ENCODE data around the gene SCLT1. TPM values are rescaled to one million over a fixed set of nuclear protein-coding genes. Genes with fewer than 3 reads are reported as not detected.

Gene SCLT1
- total RNA-seq, 1 experiment from 2014 or later, result 14.3 TPM

GRCh38 chr4:128854433-128854832, 238.9 kb downstream of the SCLT1 start:
- ChIA-PET POLR2A (no interaction called here), CTCF (no interaction called here)
- Mint-ChIP-seq H3K27me3 (ENCODE audit: low read depth) (no peaks in the 10 kb centered on the region), H3K9me3 (no peaks in the 10 kb centered on the region), H3K36me3 (peaks cover 97% of the 10 kb centered on the region), H3K27ac (peak overlapping the region; percentile 80), H3K4me1 (peaks cover 17% of the 10 kb centered on the region), H3K4me3 (no peak overlapping the region)
- DNase-seq (ENCODE audit: low spot score), result no peak
- no peak for ATAC-seq
- TF ChIP-seq CREM (CRISPR knock-in tag; IDR thresholded peaks at IDR 0.05) (no peak), GRHL2 (CRISPR knock-in tag; IDR thresholded peaks at IDR 0.05; ENCODE audit: insufficient replicate concordance, severe bottlenecking) (no peak), E2F5 (CRISPR knock-in tag; IDR thresholded peaks at IDR 0.05) (no peak), CBFB (CRISPR knock-in tag; IDR thresholded peaks at IDR 0.05; ENCODE audit: low read depth) (no peak), IRF1 (CRISPR knock-in tag; IDR thresholded peaks at IDR 0.05) (no peak), E2F4 (CRISPR knock-in tag; IDR thresholded peaks at IDR 0.05; ENCODE audit: borderline replicate concordance, low read depth) (no peak), JUN (CRISPR knock-in tag; IDR thresholded peaks at IDR 0.05) (no peak), ELF4 (CRISPR knock-in tag; IDR thresholded peaks at IDR 0.05; ENCODE audit: low read depth) (no peak), SMAD3 (CRISPR knock-in tag; IDR thresholded peaks at IDR 0.05; ENCODE audit: borderline replicate concordance) (no peak), KAT7 (CRISPR knock-in tag; IDR thresholded peaks at IDR 0.05; ENCODE audit: borderline replicate concordance) (no peak), ZNF138 (CRISPR knock-in tag; conservative IDR thresholded peaks at IDR 0.05) (no peak), PREB (CRISPR knock-in tag; IDR thresholded peaks at IDR 0.05; ENCODE audit: borderline replicate concordance) (no peak), SMAD4 (CRISPR knock-in tag; IDR thresholded peaks at IDR 0.05) (no peak), NFATC4 (CRISPR knock-in tag; IDR thresholded peaks at IDR 0.05) (no peak), ZSCAN18 (CRISPR knock-in tag; IDR thresholded peaks at IDR 0.05) (no peak), MLX (CRISPR knock-in tag; IDR thresholded peaks at IDR 0.05) (no peak)

- H3K27ac Mint-ChIP-seq, result peak overlapping the region; percentile 80
- peaks cover 97% of the 10 kb centered on the region for H3K36me3 Mint-ChIP-seq
- no peak for TF ChIP-seq OVOL2 (CRISPR knock-in tag; IDR thresholded peaks at IDR 0.05; ENCODE audit: borderline replicate concordance)
Measured at GRCh38 chr4:128853741-128854140, 239.6 kb downstream of the SCLT1 start.

GRCh38 chr4:128850252-128850651, 243.1 kb downstream of the SCLT1 start:
- DNase-seq (ENCODE audit: low spot score) (no peak), ATAC-seq (no peak)
- peaks cover 6% of the 10 kb centered on the region for H3K4me1 Mint-ChIP-seq
- no peaks in the 10 kb centered on the region for H3K9me3 Mint-ChIP-seq
- peak overlapping the region; percentile 85; the same call in 1 of the 2 replicates for H3K27ac Mint-ChIP-seq
- ChIA-PET CTCF (no interaction called here), POLR2A (interaction anchor here (1.1 kb wide), 1 partner anchor 38 kb away, joined by 4 read pairs; no protein-coding TSS in a partner anchor)
- peaks cover 97% of the 10 kb centered on the region for H3K36me3 Mint-ChIP-seq
- no peak overlapping the region for H3K4me3 Mint-ChIP-seq
- no peaks in the 10 kb centered on the region for H3K27me3 Mint-ChIP-seq (ENCODE audit: low read depth)
- TF ChIP-seq GRHL2 (CRISPR knock-in tag; IDR thresholded peaks at IDR 0.05; ENCODE audit: insufficient replicate concordance, severe bottlenecking) (no peak), NFYB (CRISPR knock-in tag; conservative IDR thresholded peaks at IDR 0.05; ENCODE audit: low read depth) (no peak), ZMAT4 (CRISPR knock-in tag; IDR thresholded peaks at IDR 0.05) (no peak), TEAD1 (CRISPR knock-in tag; IDR thresholded peaks at IDR 0.05) (no peak), ZNF396 (CRISPR knock-in tag; IDR thresholded peaks at IDR 0.05; ENCODE audit: borderline replicate concordance) (no peak), ZNF532 (CRISPR knock-in tag; IDR thresholded peaks at IDR 0.05; ENCODE audit: borderline replicate concordance) (no peak)

More at GRCh38 chr4:128853741-128854140, 239.6 kb downstream of the SCLT1 start:
- H3K9me3 Mint-ChIP-seq, result no peaks in the 10 kb centered on the region
- ChIA-PET POLR2A (no interaction called here), CTCF (no interaction called here)
- peaks cover 10% of the 10 kb centered on the region for H3K4me1 Mint-ChIP-seq
- H3K27me3 Mint-ChIP-seq (ENCODE audit: low read depth), result no peaks in the 10 kb centered on the region
- ATAC-seq, result no peak
- DNase-seq (ENCODE audit: low spot score), result no peak
- no peak overlapping the region for H3K4me3 Mint-ChIP-seq

Measured in WTC11 (cell line).